Peyer's patch (tissue), 4 donors: ENCODE measurements around the gene ALOX5. TPM values are rescaled to one million over a fixed set of nuclear protein-coding genes. Genes with fewer than 3 reads are reported as not detected.
"Not testable (repeated sequence)": the region's sequence is repeated elsewhere in the genome, so short reads cannot be mapped to it uniquely, and the experiment has no call there.

Source experiments
- DNase-seq, 3 donors: peaks; one replicate each; pipeline ENCODE4 v3.0.0-alpha.2; 2017 to 2019
- H3K27ac ChIP-seq, 4 donors: fragments of 200-600 bp; sonication (generic); one replicate each; pipeline ENCODE4 v1.5.1; 2016 to 2019
- H3K27me3 ChIP-seq, 2 donors: fragments of 200-600 bp; sonication (generic); one replicate each; pipeline ENCODE4 v1.5.1; 2019
- H3K36me3 ChIP-seq, 3 donors: fragments of 200-600 bp; sonication (generic); one replicate each; pipeline ENCODE4 v1.5.1; 2016 to 2019
- H3K4me1 ChIP-seq, 4 donors: fragments of 200-600 bp; sonication (generic); one replicate each; pipeline ENCODE4 v1.5.1; 2016 to 2019
- H3K4me3 ChIP-seq, 4 donors: fragments of 200-600 bp; sonication (generic); 1 replicate in 3 of 4; 2 replicates in 1 of 4; pipeline ENCODE4 v1.5.1; 2016 to 2019; ENCODE audit warnings: mild to moderate bottlenecking in 1 of 4
- H3K9me3 ChIP-seq, 4 donors: fragments of 200-600 bp; sonication (generic); one replicate each; pipeline ENCODE4 v1.5.1; 2016 to 2019; ENCODE audit warnings: mild to moderate bottlenecking in 1 of 4
- CTCF ChIP-seq, 6 experiments: fragments of 450-650 bp in 4 of 6; fragments of 200-600 bp in 2 of 6; sonication (generic) in 1 of 6; IDR thresholded peaks; one replicate each; pipeline ENCODE4 v1.5.1; 2017 to 2019; ENCODE audit warnings: antibody characterized with exemption in 6 of 6, mild to moderate bottlenecking in 3 of 6, moderate library complexity in 1 of 6
- POLR2A ChIP-seq, 2 donors: fragments of 450-650 bp; IDR thresholded peaks; one replicate each; pipeline ENCODE4 v1.5.1; 2017; ENCODE audit warnings: antibody characterized with exemption in 2 of 2, mild to moderate bottlenecking in 2 of 2, moderate library complexity in 2 of 2
- total RNA-seq, 4 donors: library from RNA; depleted of rRNA; stranded (reverse); fragments of >200 nt; gene quantifications; one replicate each; pipeline ENCODE4 v1.1.0, GENCODE V29; 2016

ALOX5 gene
- total RNA-seq, 4 donors from 2014 or later: 24.0 to 187 (median 31.6) TPM

GRCh38 chr10:45353186-45353585 lies 20.8 kb upstream of the ALOX5 start:
- no peak for DNase-seq
- Histone ChIP-seq H3K4me3 (no peak overlapping the region), H3K36me3 (no peaks in the 10 kb centered on the region), H3K9me3 (peaks cover 0 to 4% (median 0%) of the 10 kb centered on the region in 4 donors), H3K27ac (no peak overlapping the region), H3K27me3 (no peaks in the 10 kb centered on the region), H3K4me1 (no peaks in the 10 kb centered on the region)
- TF ChIP-seq POLR2A (IDR thresholded peaks at IDR 0.05) (no peak), CTCF (IDR thresholded peaks at IDR 0.05) (no peak)

DNA sequence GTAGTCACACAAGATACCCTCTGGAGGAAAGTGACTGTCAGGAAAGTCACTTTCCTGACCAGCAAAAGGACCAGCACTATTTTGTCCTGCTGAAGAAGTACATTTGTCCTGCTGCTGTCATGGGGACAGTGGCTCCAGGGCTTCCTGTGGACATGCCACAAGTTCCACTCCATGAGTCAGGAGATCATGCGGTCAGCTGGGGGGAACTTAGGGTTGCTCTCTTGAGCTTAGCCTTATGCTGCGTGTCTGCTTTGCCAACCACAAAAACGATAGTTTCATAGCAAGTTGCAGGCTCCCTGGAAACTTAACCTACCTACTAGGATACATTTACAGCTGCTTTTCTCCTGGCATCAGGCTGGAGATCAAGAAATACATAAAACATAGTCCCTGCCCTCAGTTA lies 19.8 kb upstream of the ALOX5 start:
- peak in 2 of 3 donors; percentile 58 to 71 for DNase-seq
- H3K9me3 ChIP-seq: no peaks in the 10 kb centered on the region
- no peaks in the 10 kb centered on the region for H3K27me3 ChIP-seq
- H3K36me3 ChIP-seq: no peaks in the 10 kb centered on the region
- H3K4me1 ChIP-seq: no peaks in the 10 kb centered on the region
- TF ChIP-seq POLR2A (IDR thresholded peaks at IDR 0.05) (no peak), CTCF (IDR thresholded peaks at IDR 0.05) (no peak)
- no peak overlapping the region for H3K4me3 ChIP-seq
- no peak overlapping the region for H3K27ac ChIP-seq

DNA sequence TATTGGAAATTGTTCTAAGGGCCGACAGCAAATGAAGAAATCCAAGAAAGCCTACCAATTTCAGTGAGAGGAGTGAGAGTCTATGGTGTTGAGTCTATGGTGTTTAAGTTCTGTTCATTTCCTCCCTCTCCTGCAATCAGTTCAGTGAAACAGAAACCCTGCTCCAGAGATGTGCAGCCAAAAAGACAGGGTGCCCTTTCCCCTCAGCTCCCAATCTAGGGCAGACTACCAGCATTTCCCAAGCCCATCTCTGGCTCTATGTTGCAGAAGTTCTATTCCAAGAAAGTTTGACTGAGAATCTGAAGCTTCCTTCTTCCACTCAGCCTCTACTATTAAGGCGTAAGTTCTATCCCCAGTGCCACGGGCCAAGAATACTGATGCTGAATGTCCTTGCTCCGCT lies 18.5 kb upstream of the ALOX5 start:
- Histone ChIP-seq H3K27ac (no peak overlapping the region), H3K36me3 (no peaks in the 10 kb centered on the region), H3K4me3 (no peak overlapping the region), H3K27me3 (no peaks in the 10 kb centered on the region), H3K4me1 (no peaks in the 10 kb centered on the region), H3K9me3 (no peaks in the 10 kb centered on the region)
- DNase-seq: no peak
- TF ChIP-seq CTCF (IDR thresholded peaks at IDR 0.05) (no peak), POLR2A (IDR thresholded peaks at IDR 0.05) (no peak)

GRCh38 chr10:45358961-45359360 lies 15.1 kb upstream of the ALOX5 start:
- H3K36me3 ChIP-seq, DNase-seq, H3K9me3 ChIP-seq, H3K27me3 ChIP-seq, H3K4me3 ChIP-seq, H3K4me1 ChIP-seq: not testable (repeated sequence)
- H3K27ac ChIP-seq: peak overlapping the region in 1 of 4 donors; percentile 31

- DNase-seq, H3K4me3 ChIP-seq, H3K36me3 ChIP-seq, H3K27ac ChIP-seq, H3K4me1 ChIP-seq, H3K9me3 ChIP-seq, H3K27me3 ChIP-seq: not testable (repeated sequence)
Measured at GRCh38 chr10:45361983-45362799, 11.8 kb upstream of the ALOX5 start.

GRCh38 chr10:45367643-45368042 lies 6.4 kb upstream of the ALOX5 start:
- H3K4me3 ChIP-seq, H3K4me1 ChIP-seq, H3K27me3 ChIP-seq, H3K27ac ChIP-seq, H3K9me3 ChIP-seq, DNase-seq, H3K36me3 ChIP-seq: not testable (repeated sequence)

DNA sequence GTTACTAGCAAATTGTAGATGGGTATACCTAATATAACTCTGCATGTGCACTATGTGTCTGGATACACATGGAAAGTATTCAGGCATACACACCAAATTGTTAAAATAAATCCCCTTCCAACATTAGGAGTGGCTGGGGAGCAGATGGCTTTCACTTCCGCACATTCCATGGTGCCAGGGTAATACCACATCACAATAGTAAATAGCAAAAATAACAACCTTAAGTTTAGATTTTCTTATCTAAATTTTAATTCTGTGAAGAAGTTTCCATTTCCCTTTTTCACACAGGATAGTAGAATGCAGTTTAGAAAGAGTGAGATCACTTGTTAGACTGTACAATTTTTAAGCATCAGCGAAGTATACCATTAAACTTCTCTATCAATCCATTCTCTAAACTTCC lies 5.8 kb upstream of the ALOX5 start:
- Histone ChIP-seq H3K36me3 (no peaks in the 10 kb centered on the region), H3K27ac (no peak overlapping the region), H3K9me3 (no peaks in the 10 kb centered on the region), H3K4me3 (no peak overlapping the region), H3K4me1 (peaks cover 0 to 2% (median 0%) of the 10 kb centered on the region in 4 donors), H3K27me3 (no peaks in the 10 kb centered on the region)
- TF ChIP-seq CTCF (IDR thresholded peaks at IDR 0.05) (no peak), POLR2A (IDR thresholded peaks at IDR 0.05) (no peak)
- DNase-seq: no peak
